Renal cortex interstitium (tissue), 3 donors: Measurements from ENCODE around the gene SRRM4. TPM values are rescaled to one million over a fixed set of nuclear protein-coding genes. Genes with fewer than 3 reads are reported as not detected.

Experiments
- polyA plus RNA-seq, 3 donors: library from polyadenylated mRNA; unstranded; fragments of 120-200 nt; gene quantifications; one replicate each; pipeline ENCODE4 v1.2.1, GENCODE V29; 2013; ENCODE audit not compliant: insufficient read length in 3 of 3

Gene SRRM4
- polyA plus RNA-seq, 3 donors: 0.03 to 0.05 (median 0.03) TPM

Other genes starting within 250 kb of the SRRM4 start
- gene HSPB8, start 197.4 kb downstream of the SRRM4 start, polyA plus RNA-seq: 1 to 10 TPM; 5.7 to 6.0 (median 5.8) TPM